Measurements from ENCODE around the gene B4GAT1. TPM values are rescaled to one million over a fixed set of nuclear protein-coding genes. Genes with fewer than 3 reads are reported as not detected.
A peak's percentile ranks its signal among the peaks of the same experiment; 100 is the strongest.

Gene B4GAT1
- total and polyA plus RNA-seq, 9 of the 15 experiments (the other 6 are each of a cell fraction or from before 2014, with no cell fraction given) = 0.86 to 9.5 (median 3.8) TPM

GRCh38 chr11:66312549-66313320 is 34.7 kb downstream of the B4GAT1 start:
- no TSS peak for BruUV-seq (replicated peaks)
- FAIRE-seq = peak; percentile 98
- intact Hi-C loops (cut with micrococcal nuclease) (loop anchor here (1.0 to 2.0 kb wide), 3 partner anchors 16 to 76 kb away; partner anchors contain the start of gene RIN1), in situ Hi-C loops (cut with MboI) (no loop called here)
- Histone ChIP-seq H3K36me3 (ENCODE audit: control insufficient read depth, insufficient read depth, low read length) (no peaks in the 10 kb centered on the region), H3K9me1 (ENCODE audit: control insufficient read depth, insufficient read depth, low read length) (no peaks in the 10 kb centered on the region), H3K27me3 (ENCODE audit: control insufficient read depth in 2 of 2, insufficient read depth in 2 of 2, low read length in 2 of 2) (no peaks in the 10 kb centered on the region), H3K27ac (ENCODE audit: extremely low read depth, low read depth, low read length) (peak overlapping the region; percentile 60), H3K4me1 (replicated peaks in 1 of 2; ENCODE audit: control insufficient read depth in 2 of 2, insufficient read depth in 2 of 2, low read length in 2 of 2) (peaks cover 23 to 66% of the 10 kb centered on the region in 2 experiments), H3K79me2 (ENCODE audit: control insufficient read depth, insufficient read depth, low read length) (no peaks in the 10 kb centered on the region), H3K4me3 (peak overlapping the region; percentile 49), H3K9ac (ENCODE audit: insufficient read depth in 1 of 2, low read depth in 2 of 2, low read length in 2 of 2) (peak overlapping the region; percentile 38 to 89), H3K4me2 (ENCODE audit: insufficient read depth, low read length) (peak overlapping the region; percentile 85), H3K9me3 (replicated peaks; ENCODE audit: control insufficient read depth, insufficient read depth, low read depth, low read length) (no peaks in the 10 kb centered on the region), H4K20me1 (replicated peaks; ENCODE audit: control insufficient read depth, insufficient read depth, low read length) (no peaks in the 10 kb centered on the region), H2AFZ (ENCODE audit: low read depth, low read length) (peak overlapping the region; percentile 98)
- peak; percentile 94 for ATAC-seq
- WGBS (ENCODE audit: insufficient coverage, low coverage, missing lambda C conversion rate) = 6% methylated on average over 31 of the region's 52 CpGs
- DNase-seq (ENCODE audit: extremely low read depth in 1 of 4, low spot score in 3 of 4) = peak; percentile 98 to 99 (median 98)
- ChIA-PET CTCF (ENCODE audit: low intra/inter-chr PET ratio) (interaction anchor here (0.9 to 2.9 kb wide), 7 partner anchors 9 to 365 kb away, joined by 3 to 37 read pairs (median 4); partner anchors contain the start of genes MRPL11 and RBM4B), POLR2A (interaction anchor here (0.5 to 2.6 kb wide), 18 partner anchors 9 to 543 kb away, joined by 3 to 16 read pairs (median 4); partner anchors contain the start of genes PELI3, RBM4B and YIF1A)
- no peak for TF ChIP-seq ATF1 (CRISPR knock-in tag; IDR thresholded peaks at IDR 0.05)
- TF ChIP-seq ATF1 (tag; IDR thresholded peaks at IDR 0.05) = peak; percentile 8; the same call in 1 of the 2 replicates
- 0 out of 6 replicates have a peak, but pooled peaks of 1 of the 3 experiments have one; percentile 2 for TF ChIP-seq CTCF (IDR thresholded peaks at IDR 0.05 in 2 of 3, conservative IDR thresholded peaks at IDR 0.05 in 1 of 3; ENCODE audit: insufficient read depth in 2 of 3, low read depth in 1 of 3, low read length in 3 of 3)
- 0 out of 2 replicates have a peak, but pooled peaks have one; percentile 15 for TF ChIP-seq JUN (IDR thresholded peaks at IDR 0.05; ENCODE audit: borderline replicate concordance, low read depth, low read length)
- TF ChIP-seq JUN (CRISPR knock-in tag; IDR thresholded peaks at IDR 0.05; ENCODE audit: borderline replicate concordance) = no peak
- TF ChIP-seq RAD51 (IDR thresholded peaks at IDR 0.05; ENCODE audit: borderline replicate concordance, low read depth) = no peak
- peak; percentile 35 for TF ChIP-seq CCNT2 (IDR thresholded peaks at IDR 0.05; ENCODE audit: borderline replicate concordance, extremely low read depth, insufficient read length, low read depth, low read length)
- TF ChIP-seq ZC3H11A (IDR thresholded peaks at IDR 0.05; ENCODE audit: low read depth, low read length) = no peak
- TF ChIP-seq, protein P1, sequence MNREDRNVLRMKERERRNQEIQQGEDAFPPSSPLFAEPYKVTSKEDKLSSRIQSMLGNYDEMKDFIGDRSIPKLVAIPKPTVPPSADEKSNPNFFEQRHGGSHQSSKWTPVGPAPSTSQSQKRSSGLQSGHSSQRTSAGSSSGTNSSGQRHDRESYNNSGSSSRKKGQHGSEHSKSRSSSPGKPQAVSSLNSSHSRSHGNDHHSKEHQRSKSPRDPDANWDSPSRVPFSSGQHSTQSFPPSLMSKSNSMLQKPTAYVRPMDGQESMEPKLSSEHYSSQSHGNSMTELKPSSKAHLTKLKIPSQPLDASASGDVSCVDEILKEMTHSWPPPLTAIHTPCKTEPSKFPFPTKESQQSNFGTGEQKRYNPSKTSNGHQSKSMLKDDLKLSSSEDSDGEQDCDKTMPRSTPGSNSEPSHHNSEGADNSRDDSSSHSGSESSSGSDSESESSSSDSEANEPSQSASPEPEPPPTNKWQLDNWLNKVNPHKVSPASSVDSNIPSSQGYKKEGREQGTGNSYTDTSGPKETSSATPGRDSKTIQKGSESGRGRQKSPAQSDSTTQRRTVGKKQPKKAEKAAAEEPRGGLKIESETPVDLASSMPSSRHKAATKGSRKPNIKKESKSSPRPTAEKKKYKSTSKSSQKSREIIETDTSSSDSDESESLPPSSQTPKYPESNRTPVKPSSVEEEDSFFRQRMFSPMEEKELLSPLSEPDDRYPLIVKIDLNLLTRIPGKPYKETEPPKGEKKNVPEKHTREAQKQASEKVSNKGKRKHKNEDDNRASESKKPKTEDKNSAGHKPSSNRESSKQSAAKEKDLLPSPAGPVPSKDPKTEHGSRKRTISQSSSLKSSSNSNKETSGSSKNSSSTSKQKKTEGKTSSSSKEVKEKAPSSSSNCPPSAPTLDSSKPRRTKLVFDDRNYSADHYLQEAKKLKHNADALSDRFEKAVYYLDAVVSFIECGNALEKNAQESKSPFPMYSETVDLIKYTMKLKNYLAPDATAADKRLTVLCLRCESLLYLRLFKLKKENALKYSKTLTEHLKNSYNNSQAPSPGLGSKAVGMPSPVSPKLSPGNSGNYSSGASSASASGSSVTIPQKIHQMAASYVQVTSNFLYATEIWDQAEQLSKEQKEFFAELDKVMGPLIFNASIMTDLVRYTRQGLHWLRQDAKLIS (CRISPR knock-in tag; IDR thresholded peaks at IDR 0.05) = 0 out of 2 replicates have a peak, but pooled peaks have one; percentile 71
- TF ChIP-seq PHF8 (IDR thresholded peaks at IDR 0.05; ENCODE audit: borderline replicate concordance, low read length) = peak; percentile 35; the same call in 1 of the 2 replicates
- TF ChIP-seq FOXK2 (conservative IDR thresholded peaks at IDR 0.05 in 1 of 2, IDR thresholded peaks at IDR 0.05 in 1 of 2; ENCODE audit: low read depth in 2 of 2) = peak in 1 of 2 experiments; percentile 70; a peak in 2 of 4 replicates
- TF ChIP-seq, protein P2, sequence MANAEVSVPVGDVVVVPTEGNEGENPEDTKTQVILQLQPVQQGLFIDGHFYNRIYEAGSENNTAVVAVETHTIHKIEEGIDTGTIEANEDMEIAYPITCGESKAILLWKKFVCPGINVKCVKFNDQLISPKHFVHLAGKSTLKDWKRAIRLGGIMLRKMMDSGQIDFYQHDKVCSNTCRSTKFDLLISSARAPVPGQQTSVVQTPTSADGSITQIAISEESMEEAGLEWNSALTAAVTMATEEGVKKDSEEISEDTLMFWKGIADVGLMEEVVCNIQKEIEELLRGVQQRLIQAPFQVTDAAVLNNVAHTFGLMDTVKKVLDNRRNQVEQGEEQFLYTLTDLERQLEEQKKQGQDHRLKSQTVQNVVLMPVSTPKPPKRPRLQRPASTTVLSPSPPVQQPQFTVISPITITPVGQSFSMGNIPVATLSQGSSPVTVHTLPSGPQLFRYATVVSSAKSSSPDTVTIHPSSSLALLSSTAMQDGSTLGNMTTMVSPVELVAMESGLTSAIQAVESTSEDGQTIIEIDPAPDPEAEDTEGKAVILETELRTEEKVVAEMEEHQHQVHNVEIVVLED (CRISPR knock-in tag; IDR thresholded peaks at IDR 0.05) = no peak
